Small intestine (tissue), 7 donors: ENCODE results near the gene HECTD1. TPM values are rescaled to one million over a fixed set of nuclear protein-coding genes. Genes with fewer than 3 reads are reported as not detected.
"Not testable (repeated sequence)": the region's sequence is repeated elsewhere in the genome, so short reads cannot be mapped to it uniquely, and the experiment has no call there.

Experiments used
- DNase-seq, 2 donors: peaks; one replicate each; pipeline versions ENCODE4 v3.0.0 to v3.0.0-alpha.2; 2013
- FAIRE-seq: peaks from 2 replicates; lab custom pipeline; 2012; peaks lifted over from hg19 to GRCh38; lab: Jason Lieb, UNC
- H3K27ac ChIP-seq, 3 donors: one replicate each; pipeline ENCODE4 v1.5.1; 2013; ENCODE audit warnings: low read length in 2 of 3, mild to moderate bottlenecking in 2 of 3, control low read depth in 1 of 3, inconsistent platforms in 1 of 3, low read depth in 1 of 3, moderate library complexity in 1 of 3
- H3K27me3 ChIP-seq, 3 donors: one replicate each; pipeline ENCODE4 v1.6.1; 2013; ENCODE audit warnings: low read length in 3 of 3, inconsistent platforms in 1 of 3; ENCODE audit not compliant: control insufficient read depth in 3 of 3, insufficient read depth in 3 of 3
- H3K36me3 ChIP-seq, 3 donors: one replicate each; pipeline ENCODE4 v1.6.1; 2013; ENCODE audit warnings: low read length in 3 of 3, inconsistent platforms in 1 of 3, low read depth in 1 of 3, mild to moderate bottlenecking in 1 of 3, moderate library complexity in 1 of 3; ENCODE audit not compliant: control insufficient read depth in 3 of 3, insufficient read depth in 2 of 3
- H3K4me1 ChIP-seq, 3 donors: one replicate each; pipeline ENCODE4 v1.6.1; 2013; ENCODE audit warnings: low read length in 2 of 3, inconsistent platforms in 1 of 3, low read depth in 1 of 3, mild to moderate bottlenecking in 1 of 3, moderate library complexity in 1 of 3; ENCODE audit not compliant: control insufficient read depth in 3 of 3, insufficient read depth in 2 of 3
- H3K4me3 ChIP-seq, 3 donors: one replicate each; pipeline ENCODE4 v1.5.1; 2013; ENCODE audit warnings: low read length in 3 of 3, control low read depth in 1 of 3, inconsistent platforms in 1 of 3, low read depth in 1 of 3, mild to moderate bottlenecking in 1 of 3, moderate library complexity in 1 of 3
- H3K9me3 ChIP-seq, 2 donors: one replicate each; pipeline ENCODE4 v1.6.1; 2013; ENCODE audit warnings: low read depth in 1 of 2, low read length in 1 of 2; ENCODE audit not compliant: control insufficient read depth in 2 of 2, insufficient read depth in 1 of 2
- WGBS, 3 donors: extraction: QIAGEN DNeasy Blood & Tissue Kit; methylation state at CpG; one replicate each; pipeline ENCODE4 v1.1.7; 2013; 5-methylcytosine and 5-hydroxymethylcytosine counted together
- polyA plus RNA-seq, 4 donors: library from polyadenylated mRNA; stranded (reverse) in 3 of 4; unstranded in 1 of 4; fragments of 200-250 nt in 3 of 4; fragments of 120-200 nt in 1 of 4; gene quantifications; one replicate each; pipeline versions ENCODE4 v1.2.1 to v1.2.3, GENCODE V29; 2013
- donor health status: healthy with polysubstance abuse.
- donor health status: control.
- donor health status: control.
- donor health status: Bipolar disorder and iron deficiency.
- donor health status: healthy.

Gene HECTD1
- polyA plus RNA-seq, 4 donors: 40.9 to 84.4 (median 55.0) TPM

- Histone ChIP-seq H3K27me3 (no peaks in the 10 kb centered on the region), H3K4me1 (peaks cover 0 to 2% (median 0%) of the 10 kb centered on the region in 3 donors), H3K36me3 (no peaks in the 10 kb centered on the region), H3K27ac (peak overlapping the region in 1 of 3 donors; percentile 8), H3K9me3 (no peaks in the 10 kb centered on the region), H3K4me3 (no peak overlapping the region)
- 53 to 69% (median 64%) methylated on average over 7 to 10 of the region's 10 CpGs for WGBS, 3 donors
- peak in 1 of 2 donors; percentile 59 for DNase-seq
- FAIRE-seq: no peak
Observed at GRCh38 chr14:31251028-31251958, 43.7 kb upstream of the HECTD1 start.

GRCh38 chr14:31244626-31245025 lies 37.0 kb upstream of the HECTD1 start:
- no peak for FAIRE-seq

GRCh38 chr14:31243860-31244259 lies 36.3 kb upstream of the HECTD1 start:
- FAIRE-seq: no peak
- H3K27ac ChIP-seq: peak overlapping the region; percentile 6 to 85 (median 20)
- DNase-seq: peak; percentile 57 to 91
- 36 to 65% (median 52%) methylated on average over 8 of the region's 8 CpGs for WGBS, 3 donors
- H3K9me3 ChIP-seq: no peaks in the 10 kb centered on the region
- no peak overlapping the region for H3K4me3 ChIP-seq
- peaks cover 0 to 3% (median 2%) of the 10 kb centered on the region in 3 donors for H3K4me1 ChIP-seq
- H3K36me3 ChIP-seq: no peaks in the 10 kb centered on the region
- no peaks in the 10 kb centered on the region for H3K27me3 ChIP-seq

More at GRCh38 chr14:31244626-31245025, 37.0 kb upstream of the HECTD1 start:
- Histone ChIP-seq H3K4me1 (peaks cover 0 to 3% (median 2%) of the 10 kb centered on the region in 3 donors), H3K4me3 (no peak overlapping the region), H3K27ac (peak overlapping the region in 2 of 3 donors; percentile 35 to 55), H3K36me3 (no peaks in the 10 kb centered on the region), H3K27me3 (no peaks in the 10 kb centered on the region), H3K9me3 (no peaks in the 10 kb centered on the region)
- WGBS, 3 donors: 74 to 77% (median 76%) methylated on average over 3 of the region's 3 CpGs
- DNase-seq: no peak

- FAIRE-seq, H3K4me3 ChIP-seq, H3K4me1 ChIP-seq, H3K9me3 ChIP-seq, H3K27me3 ChIP-seq, DNase-seq, H3K36me3 ChIP-seq: not testable (repeated sequence)
- WGBS, 3 donors: 73 to 82% (median 77%) methylated on average over 10 of the region's 10 CpGs
- peak overlapping the region in 1 of 3 donors; percentile 60 for H3K27ac ChIP-seq
Observed at GRCh38 chr14:31242161-31242940, 34.8 kb upstream of the HECTD1 start.

- no peaks in the 10 kb centered on the region for H3K27me3 ChIP-seq
- no peaks in the 10 kb centered on the region for H3K36me3 ChIP-seq
- FAIRE-seq: no peak
- H3K27ac ChIP-seq: peak overlapping the region in 1 of 3 donors; percentile 60
- no peaks in the 10 kb centered on the region for H3K9me3 ChIP-seq
- no peak for DNase-seq
- no peak overlapping the region for H3K4me3 ChIP-seq
- peaks cover 0 to 3% (median 2%) of the 10 kb centered on the region in 3 donors for H3K4me1 ChIP-seq
- 39 to 60% (median 43%) methylated on average over 2 of the region's 2 CpGs for WGBS, 3 donors
Observed at GRCh38 chr14:31241450-31242114, 34.0 kb upstream of the HECTD1 start.

GRCh38 chr14:31239741-31240140 lies 32.1 kb upstream of the HECTD1 start:
- no peak for FAIRE-seq
- DNase-seq: no peak
- H3K4me1 ChIP-seq: peaks cover 0 to 3% (median 2%) of the 10 kb centered on the region in 3 donors

GRCh38 chr14:31235462-31235861 lies 27.9 kb upstream of the HECTD1 start:
- Histone ChIP-seq H3K4me1 (peaks cover 0 to 8% (median 0%) of the 10 kb centered on the region in 3 donors), H3K27ac (no peak overlapping the region), H3K27me3 (no peaks in the 10 kb centered on the region), H3K36me3 (no peaks in the 10 kb centered on the region), H3K9me3 (no peaks in the 10 kb centered on the region), H3K4me3 (no peak overlapping the region)
- 87 to 89% (median 88%) methylated on average over 3 of the region's 3 CpGs for WGBS, 3 donors
- DNase-seq (no peak), FAIRE-seq (no peak)

More at GRCh38 chr14:31239741-31240140, 32.1 kb upstream of the HECTD1 start:
- no peak overlapping the region for H3K4me3 ChIP-seq
- no peaks in the 10 kb centered on the region for H3K9me3 ChIP-seq
- H3K27ac ChIP-seq: no peak overlapping the region
- H3K36me3 ChIP-seq: no peaks in the 10 kb centered on the region
- WGBS, 3 donors: 88 to 93% (median 93%) methylated on average over 6 of the region's 6 CpGs
- no peaks in the 10 kb centered on the region for H3K27me3 ChIP-seq

- peaks cover 0 to 19% (median 0%) of the 10 kb centered on the region in 3 donors for H3K4me1 ChIP-seq
- whole genome bisulfite sequencing, 3 donors: 25 to 63% (median 43%) methylated on average over 3 of the region's 3 CpGs
- no peaks in the 10 kb centered on the region for H3K36me3 ChIP-seq
- no peak for FAIRE-seq
- no peaks in the 10 kb centered on the region for H3K9me3 ChIP-seq
- no peak overlapping the region for H3K4me3 ChIP-seq
- peak overlapping the region in 1 of 3 donors; percentile 68 for H3K27ac ChIP-seq
- DNase-seq: peak; percentile 58 to 80
- no peaks in the 10 kb centered on the region for H3K27me3 ChIP-seq
Observed at GRCh38 chr14:31232081-31232480, 24.5 kb upstream of the HECTD1 start.
